UCSD-AML1 (cell line): ENCODE results near the gene NR6A1.
A peak's percentile ranks its signal among the peaks of the same experiment; 100 is the strongest.

ENCODE experiments used
- DNase-seq: peaks from one replicate; lab custom pipeline; 2025; ENCODE audit not compliant: unreplicated experiment; lab: John Stamatoyannopoulos, UW

Gene NR6A1

GRCh38 chr9:124590889-124591641, 180.0 kb downstream of the NR6A1 start:
- no peak for DNase-seq

DNA sequence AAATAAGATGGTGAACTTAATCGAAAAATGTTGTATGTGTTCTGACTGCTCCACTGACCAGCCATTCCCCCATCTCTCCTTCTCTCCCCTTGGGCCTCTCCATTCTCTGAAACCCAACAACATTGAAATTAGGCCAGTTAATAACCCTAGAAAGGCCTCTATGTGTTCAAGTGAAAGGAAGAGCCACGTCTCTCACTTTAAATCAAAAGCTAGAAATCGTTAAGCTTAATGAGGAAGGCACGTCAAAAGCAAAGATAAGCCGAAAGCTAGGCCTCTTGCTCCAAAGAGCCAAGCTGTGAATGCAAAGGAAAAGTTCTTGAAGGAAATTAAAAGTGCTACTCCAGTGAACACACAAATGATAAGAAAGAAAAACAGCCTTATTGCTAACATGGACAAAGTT, 186.5 kb downstream of the NR6A1 start:
- DNase-seq, result no peak

- DNase-seq, result no peak
Observed at GRCh38 chr9:124583134-124583533, 188.0 kb downstream of the NR6A1 start.

GRCh38 chr9:124580186-124580585, 190.9 kb downstream of the NR6A1 start:
- no peak for DNase-seq

GRCh38 chr9:124576751-124577150, 194.4 kb downstream of the NR6A1 start:
- DNase-seq, result no peak

DNA sequence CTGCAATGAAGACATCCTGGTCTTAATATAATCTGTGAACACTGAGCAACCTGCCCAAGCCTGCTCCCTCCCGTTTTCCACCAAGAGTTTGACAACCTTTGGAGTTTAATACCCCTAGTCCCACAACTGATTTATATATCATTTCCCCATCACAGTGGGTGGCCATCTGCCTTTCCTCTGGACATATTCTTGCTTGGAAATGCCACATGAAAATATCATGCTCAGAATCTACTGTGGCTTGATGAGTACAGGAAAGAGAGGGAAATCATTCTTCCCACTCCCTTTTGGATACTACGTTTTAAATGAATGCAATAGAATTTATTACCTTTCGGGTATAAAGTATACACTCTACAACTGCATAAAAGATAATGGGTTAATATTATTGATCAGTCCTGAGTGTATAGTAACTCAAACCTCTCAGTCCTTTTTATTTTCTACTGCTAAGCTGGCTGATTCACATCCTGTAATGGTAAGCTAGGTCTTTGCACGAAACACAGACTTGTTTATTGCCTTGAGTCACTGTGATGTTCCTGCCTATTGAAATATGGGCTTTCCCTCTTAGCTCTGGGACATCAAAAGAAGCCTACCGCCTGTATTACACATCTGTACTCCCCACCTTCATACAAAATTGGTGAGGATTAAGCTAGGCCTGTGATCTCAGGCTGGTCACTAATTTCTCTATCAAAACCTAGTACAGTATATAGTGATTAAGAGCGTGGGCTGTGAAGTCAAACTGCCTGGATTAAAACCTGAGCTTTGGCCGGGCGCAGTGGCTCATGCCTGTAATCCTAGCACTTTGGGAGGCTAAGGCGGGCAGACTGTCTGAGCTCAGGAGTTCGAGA, 196.4 kb downstream of the NR6A1 start:
- DNase-seq, result no peak

GRCh38 chr9:124570942-124571666, 200.0 kb downstream of the NR6A1 start:
- DNase-seq, result no peak

DNA sequence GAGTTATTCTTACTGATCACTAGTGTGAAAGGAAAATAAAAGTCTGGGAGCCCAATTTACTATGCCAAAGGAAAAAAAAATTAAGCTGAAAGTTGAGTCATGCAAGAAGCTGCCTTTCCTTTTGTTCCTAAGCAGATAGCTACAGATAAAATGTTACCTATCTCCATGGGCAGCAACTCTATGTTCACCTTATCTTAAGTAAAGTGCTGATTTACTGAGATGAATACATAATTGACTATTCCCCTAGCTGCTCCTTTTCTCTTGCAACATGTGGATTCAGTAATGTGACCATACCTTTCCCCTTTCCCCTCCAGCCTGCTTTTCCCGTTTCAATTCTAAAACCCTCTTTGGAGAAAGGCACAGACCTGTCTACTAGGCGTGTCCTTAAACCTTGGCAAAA, 201.2 kb downstream of the NR6A1 start:
- no peak for DNase-seq

GRCh38 chr9:124567362-124567761, 203.7 kb downstream of the NR6A1 start:
- DNase-seq, result no peak

GRCh38 chr9:124562328-124562727, 208.8 kb downstream of the NR6A1 start:
- DNase-seq, result no peak

DNA sequence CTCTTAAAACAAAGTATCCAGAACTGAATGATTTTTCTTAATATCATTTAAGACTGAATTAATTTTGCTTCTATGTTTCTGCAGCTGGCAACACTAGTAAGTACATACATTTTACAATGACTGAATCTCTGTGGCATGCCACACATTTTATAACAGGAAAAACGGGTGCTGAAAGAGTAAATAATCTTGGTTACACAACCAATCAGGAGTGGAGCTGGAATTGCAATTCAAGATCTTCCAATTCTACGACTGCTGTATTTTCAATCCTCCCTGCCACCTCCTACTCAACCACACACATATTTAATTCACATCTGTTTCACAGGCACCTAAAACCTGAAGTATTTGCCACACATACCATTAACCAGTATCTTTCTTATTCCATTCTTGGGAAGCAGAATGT, 211.2 kb downstream of the NR6A1 start:
- no peak for DNase-seq

GRCh38 chr9:124558777-124559470, 212.2 kb downstream of the NR6A1 start:
- DNase-seq, result no peak

- DNase-seq, result no peak
Observed at GRCh38 chr9:124557895-124558294, 213.2 kb downstream of the NR6A1 start.

- no peak for DNase-seq
Observed at GRCh38 chr9:124555043-124555442, 216.1 kb downstream of the NR6A1 start.

GRCh38 chr9:124553738-124554137, 217.4 kb downstream of the NR6A1 start:
- DNase-seq, result no peak

- DNase-seq, result no peak
Observed at GRCh38 chr9:124552273-124552605, 218.9 kb downstream of the NR6A1 start.

- DNase-seq, result peak; percentile 51
Observed at GRCh38 chr9:124551472-124552272, 219.4 kb downstream of the NR6A1 start.

GRCh38 chr9:124550072-124550471, 221.0 kb downstream of the NR6A1 start:
- DNase-seq, result no peak

- no peak for DNase-seq
Observed at GRCh38 chr9:124549016-124549415, 222.1 kb downstream of the NR6A1 start.

GRCh38 chr9:124544535-124544934, 226.6 kb downstream of the NR6A1 start:
- no peak for DNase-seq
